Right ventricle myocardium superior (tissue), 1 donor: ENCODE measurements around the gene OR11L1. TPM values are rescaled to one million over a fixed set of nuclear protein-coding genes. Genes with fewer than 3 reads are reported as not detected.

Experiments used
- ATAC-seq: fragments of 200-7000 bp; cut with Tn5 transposase; one replicate; pipeline ENCODE4 v1.9.1; 2020; ENCODE audit warnings: mild to moderate bottlenecking; ENCODE audit not compliant: poor library complexity
- DNase-seq: peaks from one replicate; pipeline ENCODE4 v3.0.0-alpha.2; 2020
- intact Hi-C: fragments of 100-400 bp; cut with DNase I; formaldehyde crosslinking; loops from one replicate; pipeline ENCODE4 v1.11.2; 2022
- total RNA-seq: library from RNA; stranded (reverse); fragmentation: NEBNext Ultra II Directional; extraction: Animal tissue kit (Norgen Biotek cat#: 25700); gene quantifications from one replicate; pipeline ENCODE4 v1.2.1, GENCODE V29; 2021
- donor health status: DM: no; HTN: yes; CAD: no; lungs with severe emphysema.

The OR11L1 gene
- total RNA-seq, 1 donor from 2014 or later: not detected

DNA sequence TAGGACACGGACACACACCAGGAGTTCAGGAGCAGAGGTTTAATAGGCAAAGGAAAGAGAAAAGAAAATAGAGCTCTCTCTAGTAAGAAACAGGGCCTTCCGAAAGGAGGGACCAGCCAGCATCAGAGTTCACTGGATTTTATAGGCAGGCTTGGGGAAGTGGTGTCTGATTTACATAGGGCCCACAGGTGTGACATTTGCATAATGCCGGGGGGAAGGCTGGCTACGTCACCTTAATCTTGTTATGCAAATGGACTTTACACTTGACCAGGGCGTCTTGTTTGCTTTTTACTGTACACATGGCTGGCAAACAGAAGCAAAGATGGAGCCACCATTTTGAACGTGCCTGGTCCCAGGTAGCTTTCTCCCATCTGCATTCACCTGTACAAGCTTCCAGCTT lies 17.7 kb downstream of the OR11L1 start, which contains the start of gene OR14A16:
Gene OR14A16 (minus strand): TSS at position 97 of the 400 bp plus-strand sequence. CDS start 8,390 bp downstream, outside the sequence.
- intact Hi-C loops: no loop called here
- ATAC-seq (no peak), DNase-seq (no peak)

DNA sequence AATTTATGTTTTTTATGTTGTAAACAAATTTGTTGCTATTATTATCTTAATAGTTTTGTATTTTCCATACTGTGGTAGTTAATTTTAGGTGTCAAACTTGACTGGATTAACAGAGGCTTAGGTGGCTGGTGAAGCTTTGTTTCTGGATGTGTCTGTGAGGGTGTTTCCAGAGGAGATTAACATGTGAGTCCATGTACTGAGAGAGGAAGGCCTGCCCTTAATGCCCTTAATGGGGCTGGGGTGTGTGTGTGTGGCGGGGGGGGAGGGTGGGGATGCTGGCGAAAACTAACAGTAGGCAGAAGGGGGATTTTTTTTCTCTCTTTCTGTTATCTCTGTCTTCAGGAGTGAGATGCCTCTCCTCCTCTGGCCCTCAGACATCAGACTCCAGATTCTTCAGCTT lies 19.6 kb downstream of the OR11L1 start:
- no peak for ATAC-seq
- intact Hi-C loops: no loop called here
- no peak for DNase-seq

DNA sequence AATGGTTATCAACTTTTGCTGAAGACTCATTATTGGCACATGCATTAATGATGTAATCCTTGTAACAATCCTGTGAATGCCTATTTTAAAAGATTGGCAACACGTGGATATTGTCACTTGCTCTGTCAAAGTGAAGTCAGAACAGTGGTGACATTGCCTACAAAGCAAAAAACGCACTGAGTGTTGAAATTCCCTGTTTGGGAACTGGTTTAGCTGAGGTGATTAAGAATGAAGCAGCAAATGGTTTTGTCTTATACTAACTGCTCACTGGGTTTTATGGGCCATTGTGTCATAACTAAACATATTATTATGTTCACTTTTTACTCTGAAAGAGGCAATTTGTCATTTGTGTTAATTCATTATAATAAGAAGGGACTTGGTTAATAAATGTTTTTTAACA lies 29.1 kb downstream of the OR11L1 start:
- DNase-seq: no peak

DNA sequence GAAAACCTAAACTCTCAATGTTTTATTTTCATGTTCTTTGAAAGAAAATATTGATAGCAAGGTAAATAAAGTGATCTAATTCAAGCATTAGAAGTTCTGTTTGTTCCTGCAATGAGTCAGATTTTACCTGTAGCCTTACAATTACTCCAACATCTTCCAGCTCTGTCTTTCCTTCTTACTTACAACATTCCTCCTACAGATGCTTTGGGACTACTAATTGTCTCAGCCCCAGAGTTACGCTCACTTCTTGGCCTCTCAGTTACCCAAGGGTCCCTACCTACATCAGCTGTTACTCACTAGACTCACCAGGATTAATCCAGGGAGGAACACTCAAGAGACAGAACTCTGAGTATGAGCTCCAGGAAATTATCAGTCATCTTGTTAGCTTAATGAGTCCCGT lies 44.2 kb downstream of the OR11L1 start:
- no peak for ATAC-seq
- intact Hi-C loops: no loop called here
- DNase-seq: no peak

More for the DNA sequence above, 29.1 kb downstream of the OR11L1 start:
- intact Hi-C loops: no loop called here
- no peak for ATAC-seq

Other genes starting within 250 kb of the OR11L1 start
- gene OR2G3, start 236.3 kb downstream of the OR11L1 start, total RNA-seq: not detected
- not detected for gene OR13G1, start 162.2 kb downstream of the OR11L1 start, total RNA-seq
- not detected for gene OR6F1, start 125.2 kb downstream of the OR11L1 start, total RNA-seq
- not detected for gene OR14K1, start 103.3 kb downstream of the OR11L1 start, total RNA-seq
- not detected for gene OR14A2, start 93.8 kb downstream of the OR11L1 start, total RNA-seq
- gene OR1C1, start 81.3 kb downstream of the OR11L1 start, total RNA-seq: not detected
- not detected for gene OR14A16, start 17.8 kb downstream of the OR11L1 start, total RNA-seq
- 0.13 TPM for gene TRIM58, start 15.3 kb upstream of the OR11L1 start, total RNA-seq
- gene OR2W3, start 53.7 kb upstream of the OR11L1 start, total RNA-seq: not detected
- not detected for gene OR2T8, start 78.4 kb upstream of the OR11L1 start, total RNA-seq
- not detected for gene OR2AJ1, start 83.0 kb upstream of the OR11L1 start, total RNA-seq
- gene OR2L8, start 107.0 kb upstream of the OR11L1 start, total RNA-seq: not detected
- not detected for gene OR2AK2, start 123.3 kb upstream of the OR11L1 start, total RNA-seq
- not detected for gene OR2L5, start 171.8 kb upstream of the OR11L1 start, total RNA-seq
- gene OR2L2, start 188.2 kb upstream of the OR11L1 start, total RNA-seq: not detected
- not detected for gene OR2L3, start 204.9 kb upstream of the OR11L1 start, total RNA-seq